ENCODE measurements around the gene ZFP92.

The ZFP92 gene

DNA sequence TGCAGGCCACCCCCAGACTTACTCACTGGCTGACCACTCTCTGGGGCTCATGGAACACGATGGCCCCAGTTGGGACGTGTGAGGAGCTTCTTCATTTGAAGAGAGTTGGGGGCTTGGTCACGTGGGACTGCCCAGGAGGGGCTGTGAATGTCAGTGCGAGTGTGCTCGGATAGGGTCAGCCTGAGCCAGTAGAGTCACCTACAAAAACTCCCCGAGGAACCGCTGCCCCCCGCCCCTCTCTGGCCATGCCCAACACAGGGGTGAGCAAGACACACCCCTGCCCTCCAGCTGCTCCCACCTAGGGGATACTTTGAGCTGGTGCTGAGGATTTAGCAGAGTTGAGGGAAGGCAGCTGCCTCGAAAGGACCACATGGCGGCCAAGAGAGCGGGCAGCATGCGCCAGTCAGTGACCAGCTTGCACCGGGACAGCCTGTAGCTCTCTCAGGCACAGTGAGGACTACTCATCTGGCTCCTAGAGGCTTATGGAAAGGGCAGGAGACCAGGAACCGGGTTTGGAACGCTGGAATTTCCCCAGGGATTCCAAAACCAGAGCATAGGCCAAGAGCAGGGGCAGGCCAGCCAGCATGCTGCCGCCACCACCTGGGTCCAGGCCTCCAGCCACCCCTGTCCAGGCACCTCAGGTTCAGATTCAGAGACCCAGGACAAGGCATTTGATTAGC is 18.5 kb upstream of the ZFP92 start:
- no peak for TF ChIP-seq TAF1 (IDR thresholded peaks at IDR 0.05; ENCODE audit: borderline replicate concordance, insufficient read depth, low read length)
- TF ChIP-seq SIN3A (IDR thresholded peaks at IDR 0.05; ENCODE audit: borderline replicate concordance, insufficient read depth, low read length) = no peak
- TF ChIP-seq, protein P1, sequence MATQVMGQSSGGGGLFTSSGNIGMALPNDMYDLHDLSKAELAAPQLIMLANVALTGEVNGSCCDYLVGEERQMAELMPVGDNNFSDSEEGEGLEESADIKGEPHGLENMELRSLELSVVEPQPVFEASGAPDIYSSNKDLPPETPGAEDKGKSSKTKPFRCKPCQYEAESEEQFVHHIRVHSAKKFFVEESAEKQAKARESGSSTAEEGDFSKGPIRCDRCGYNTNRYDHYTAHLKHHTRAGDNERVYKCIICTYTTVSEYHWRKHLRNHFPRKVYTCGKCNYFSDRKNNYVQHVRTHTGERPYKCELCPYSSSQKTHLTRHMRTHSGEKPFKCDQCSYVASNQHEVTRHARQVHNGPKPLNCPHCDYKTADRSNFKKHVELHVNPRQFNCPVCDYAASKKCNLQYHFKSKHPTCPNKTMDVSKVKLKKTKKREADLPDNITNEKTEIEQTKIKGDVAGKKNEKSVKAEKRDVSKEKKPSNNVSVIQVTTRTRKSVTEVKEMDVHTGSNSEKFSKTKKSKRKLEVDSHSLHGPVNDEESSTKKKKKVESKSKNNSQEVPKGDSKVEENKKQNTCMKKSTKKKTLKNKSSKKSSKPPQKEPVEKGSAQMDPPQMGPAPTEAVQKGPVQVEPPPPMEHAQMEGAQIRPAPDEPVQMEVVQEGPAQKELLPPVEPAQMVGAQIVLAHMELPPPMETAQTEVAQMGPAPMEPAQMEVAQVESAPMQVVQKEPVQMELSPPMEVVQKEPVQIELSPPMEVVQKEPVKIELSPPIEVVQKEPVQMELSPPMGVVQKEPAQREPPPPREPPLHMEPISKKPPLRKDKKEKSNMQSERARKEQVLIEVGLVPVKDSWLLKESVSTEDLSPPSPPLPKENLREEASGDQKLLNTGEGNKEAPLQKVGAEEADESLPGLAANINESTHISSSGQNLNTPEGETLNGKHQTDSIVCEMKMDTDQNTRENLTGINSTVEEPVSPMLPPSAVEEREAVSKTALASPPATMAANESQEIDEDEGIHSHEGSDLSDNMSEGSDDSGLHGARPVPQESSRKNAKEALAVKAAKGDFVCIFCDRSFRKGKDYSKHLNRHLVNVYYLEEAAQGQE (IDR thresholded peaks at IDR 0.05; ENCODE audit: insufficient read depth in 1 of 2, low read depth in 2 of 2, low read length in 2 of 2) = no peak
- no peak for TF ChIP-seq POLR2AphosphoS5 (IDR thresholded peaks at IDR 0.05; ENCODE audit: low read depth, low read length)
- TF ChIP-seq FOXP2 (optimal IDR thresholded peaks at IDR 0.05; ENCODE audit: borderline replicate concordance, extremely low read depth, extremely low read length, insufficient read depth) = no peak

- TF ChIP-seq SIN3A (IDR thresholded peaks at IDR 0.05; ENCODE audit: borderline replicate concordance, insufficient read depth, low read length) = no peak
- no peak for TF ChIP-seq POLR2AphosphoS5 (IDR thresholded peaks at IDR 0.05; ENCODE audit: low read depth, low read length)
Observed at GRCh38 chrX:153394612-153395011, 16.7 kb upstream of the ZFP92 start.

DNA sequence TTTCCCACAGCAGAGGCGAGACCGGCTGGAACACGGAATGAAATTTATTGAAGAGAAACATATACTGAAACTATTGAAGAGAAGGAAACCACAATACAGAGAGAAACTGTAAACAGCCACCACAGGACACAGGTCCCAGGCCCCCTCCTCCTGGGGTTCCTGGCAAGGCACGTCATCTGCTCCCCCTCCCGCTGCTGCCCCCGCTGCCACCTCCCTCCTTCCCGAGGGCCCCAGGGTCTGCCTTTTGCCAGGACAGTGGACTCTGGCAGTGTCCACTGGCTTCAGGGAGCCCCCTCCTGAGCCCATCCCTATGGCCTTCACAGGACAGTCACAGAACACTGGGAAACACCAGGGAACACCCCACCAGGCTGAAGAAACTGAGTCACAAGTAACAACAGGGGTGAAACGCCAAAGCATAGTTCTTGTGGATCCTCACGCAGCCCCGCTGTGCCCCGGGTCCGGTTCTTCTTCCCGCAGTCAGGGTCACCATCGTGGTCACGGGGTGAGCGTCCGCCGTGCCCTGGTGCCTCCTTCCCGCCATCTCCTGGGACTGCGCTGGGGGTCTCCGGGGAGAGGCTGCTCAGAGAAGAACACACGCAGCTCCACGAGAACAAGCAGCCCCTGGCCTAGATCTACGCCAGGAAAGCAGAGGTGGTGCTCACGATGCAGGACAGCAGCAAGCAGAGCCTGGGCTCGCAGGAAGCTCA is 15.5 kb upstream of the ZFP92 start:
- TF ChIP-seq, protein P1 (IDR thresholded peaks at IDR 0.05; ENCODE audit: insufficient read depth in 1 of 2, low read depth in 2 of 2, low read length in 2 of 2) = no peak
- TF ChIP-seq POLR2AphosphoS5 (IDR thresholded peaks at IDR 0.05; ENCODE audit: low read depth, low read length) (no peak), TAF1 (IDR thresholded peaks at IDR 0.05; ENCODE audit: borderline replicate concordance, insufficient read depth, low read length) (no peak)

DNA sequence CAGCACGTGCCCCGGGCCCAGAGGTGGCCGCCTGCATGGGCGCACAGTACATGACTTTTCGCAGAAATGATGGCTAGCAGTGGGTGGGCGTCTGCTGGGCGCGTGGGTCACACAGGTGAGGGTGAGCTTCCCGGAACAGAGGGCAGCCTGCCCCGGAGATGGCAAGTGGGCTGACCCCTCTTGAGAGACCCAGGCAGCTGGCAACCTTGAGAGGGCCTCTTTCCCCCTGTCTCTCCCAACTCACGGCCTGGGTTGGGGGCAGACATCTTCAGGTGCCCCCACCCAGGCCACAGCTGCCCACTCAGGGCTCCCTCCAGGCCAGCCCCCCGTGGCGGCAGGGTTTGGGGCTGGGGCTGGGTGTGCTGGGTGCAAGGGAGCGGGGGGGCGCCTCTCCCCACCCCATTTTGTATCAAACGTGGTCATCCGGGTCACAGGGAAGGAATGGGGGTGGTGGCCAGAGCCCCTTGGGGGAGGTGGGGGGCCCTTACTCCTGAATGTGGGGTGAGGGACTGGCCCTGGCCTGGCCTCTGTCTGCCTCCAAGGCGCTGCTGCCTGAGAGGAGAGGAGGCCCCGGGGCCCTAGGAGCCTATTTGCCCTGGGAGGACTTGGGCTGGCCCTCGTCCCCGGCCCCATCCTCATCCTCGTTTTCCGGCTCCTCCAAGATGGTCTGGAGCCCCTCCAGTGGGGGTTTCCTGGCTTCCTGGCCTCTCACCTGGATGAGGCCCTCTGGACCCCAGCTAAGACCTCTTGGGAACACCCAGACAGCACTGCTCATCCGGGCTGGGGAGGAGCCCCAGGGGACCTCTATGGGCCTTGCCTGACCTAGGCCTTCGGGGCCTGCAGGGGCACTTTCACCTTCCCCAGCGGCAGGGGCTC is 14.7 kb upstream of the ZFP92 start:
- no peak for TF ChIP-seq SIN3A (IDR thresholded peaks at IDR 0.05; ENCODE audit: borderline replicate concordance, insufficient read depth, low read length)
- TF ChIP-seq POLR2AphosphoS5 (IDR thresholded peaks at IDR 0.05; ENCODE audit: low read depth, low read length) = no peak
- TF ChIP-seq, protein P1 (IDR thresholded peaks at IDR 0.05; ENCODE audit: insufficient read depth in 1 of 2, low read depth in 2 of 2, low read length in 2 of 2) = no peak
- TF ChIP-seq TAF1 (IDR thresholded peaks at IDR 0.05; ENCODE audit: borderline replicate concordance, insufficient read depth, low read length) = no peak
- no peak for TF ChIP-seq FOXP2 (optimal IDR thresholded peaks at IDR 0.05; ENCODE audit: borderline replicate concordance, extremely low read depth, extremely low read length, insufficient read depth)

GRCh38 chrX:153397256-153397960 is 13.9 kb upstream of the ZFP92 start:
- TF ChIP-seq, protein P1 (IDR thresholded peaks at IDR 0.05; ENCODE audit: insufficient read depth in 1 of 2, low read depth in 2 of 2, low read length in 2 of 2) = no peak
- TF ChIP-seq FOXP2 (optimal IDR thresholded peaks at IDR 0.05; ENCODE audit: borderline replicate concordance, extremely low read depth, extremely low read length, insufficient read depth) (no peak), POLR2AphosphoS5 (IDR thresholded peaks at IDR 0.05; ENCODE audit: low read depth, low read length) (no peak), TAF1 (IDR thresholded peaks at IDR 0.05; ENCODE audit: borderline replicate concordance, insufficient read depth, low read length) (no peak), SIN3A (IDR thresholded peaks at IDR 0.05; ENCODE audit: borderline replicate concordance, insufficient read depth, low read length) (no peak)

All from PFSK-1 (cell line).